Activated T-cell treated with anti-CD3 and anti-CD28 coated beads for 1 hour (primary cell): ENCODE data around the gene RRBP1.

ENCODE experiments used
- DNase-seq: peaks from one replicate; pipeline ENCODE4 v3.0.0-alpha.2; 2020; ENCODE audit warnings: low read depth

The RRBP1 gene

DNA sequence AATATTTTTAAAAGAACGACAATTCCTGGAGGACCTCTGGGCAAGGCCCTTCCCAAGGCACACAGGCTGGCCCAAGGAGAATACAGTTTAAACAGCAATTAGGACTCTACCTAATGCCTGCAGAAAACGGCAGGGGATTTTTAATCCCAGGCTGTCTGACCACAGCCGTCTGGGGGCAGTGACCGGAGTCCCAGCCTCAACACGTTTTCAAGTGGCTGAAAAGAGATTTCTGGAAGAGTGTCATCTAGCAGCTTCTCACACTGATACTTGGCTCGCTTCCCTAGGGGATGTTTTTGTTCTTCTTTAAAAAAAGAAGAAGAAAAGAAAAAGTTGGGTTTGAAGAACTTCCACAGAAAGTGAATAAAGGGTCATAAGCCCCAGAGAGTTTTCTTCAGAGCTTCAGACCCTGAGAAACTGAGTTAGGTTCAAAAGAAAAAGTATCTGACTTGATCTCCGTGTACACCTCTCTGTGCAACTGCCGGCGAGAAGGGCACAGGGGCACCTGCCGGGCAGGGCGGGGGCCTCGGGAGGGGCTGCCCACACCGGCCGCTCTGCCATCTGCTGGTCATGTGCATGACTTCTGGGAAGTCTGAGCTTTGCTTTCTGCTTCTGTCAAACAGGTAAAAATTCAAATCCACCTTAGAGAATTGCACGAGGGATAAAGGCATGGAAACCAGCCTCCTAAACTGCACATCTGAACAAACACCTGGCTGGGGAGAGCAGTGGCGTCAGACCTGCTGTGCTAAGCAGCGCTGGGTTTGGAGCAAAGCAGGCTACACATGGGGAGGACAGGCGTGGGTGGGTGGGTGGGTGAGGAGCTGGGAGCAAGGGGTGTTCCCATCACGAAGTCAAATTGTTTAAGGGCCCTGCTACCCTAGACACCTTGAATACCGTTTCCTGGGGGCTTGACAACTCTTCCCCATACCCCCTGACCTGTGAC is 33.0 kb downstream of the RRBP1 start:
- no peak for DNase-seq

- DNase-seq, result no peak
Observed at GRCh38 chr20:17648315-17648646, 33.8 kb downstream of the RRBP1 start.

- DNase-seq, result no peak
Observed at GRCh38 chr20:17647391-17648314, 34.4 kb downstream of the RRBP1 start.

GRCh38 chr20:17646961-17647301 is 35.1 kb downstream of the RRBP1 start:
- DNase-seq, result no peak

DNA sequence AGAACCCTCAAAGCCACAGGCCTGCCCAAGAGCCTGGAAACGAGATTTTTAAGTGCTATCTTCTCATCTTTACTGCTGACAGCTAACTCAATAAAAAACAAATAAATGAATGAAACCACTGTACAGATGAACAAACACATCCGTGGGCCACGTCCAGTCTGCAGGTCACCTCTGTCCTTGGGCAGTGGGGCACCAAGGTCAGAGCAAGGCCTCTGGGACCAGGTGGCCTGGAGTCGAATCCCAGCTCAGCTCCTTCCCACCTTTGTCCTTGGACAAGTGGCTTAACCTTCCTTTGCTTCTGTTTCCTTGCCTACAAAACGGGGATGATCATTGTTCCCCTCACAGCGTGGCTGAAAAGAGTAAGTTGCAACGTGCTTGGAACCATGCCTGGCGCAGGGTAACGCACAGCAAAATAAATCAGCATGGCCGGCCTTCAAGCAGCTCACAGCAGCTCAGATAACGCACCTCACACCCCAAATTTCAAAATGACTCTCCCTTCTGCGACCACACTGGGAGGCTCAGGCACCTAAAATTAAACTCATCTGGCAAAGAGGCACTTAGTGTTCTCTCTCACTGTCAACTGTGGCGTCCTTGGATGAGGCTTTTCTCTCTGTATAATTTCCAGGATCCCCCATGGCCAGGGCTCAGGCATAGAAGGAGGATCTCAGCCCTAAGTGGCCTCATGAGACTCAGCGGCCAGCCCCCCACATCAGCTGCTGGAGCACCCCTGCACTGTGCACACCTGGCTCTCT is 35.7 kb downstream of the RRBP1 start:
- DNase-seq, result no peak

DNA sequence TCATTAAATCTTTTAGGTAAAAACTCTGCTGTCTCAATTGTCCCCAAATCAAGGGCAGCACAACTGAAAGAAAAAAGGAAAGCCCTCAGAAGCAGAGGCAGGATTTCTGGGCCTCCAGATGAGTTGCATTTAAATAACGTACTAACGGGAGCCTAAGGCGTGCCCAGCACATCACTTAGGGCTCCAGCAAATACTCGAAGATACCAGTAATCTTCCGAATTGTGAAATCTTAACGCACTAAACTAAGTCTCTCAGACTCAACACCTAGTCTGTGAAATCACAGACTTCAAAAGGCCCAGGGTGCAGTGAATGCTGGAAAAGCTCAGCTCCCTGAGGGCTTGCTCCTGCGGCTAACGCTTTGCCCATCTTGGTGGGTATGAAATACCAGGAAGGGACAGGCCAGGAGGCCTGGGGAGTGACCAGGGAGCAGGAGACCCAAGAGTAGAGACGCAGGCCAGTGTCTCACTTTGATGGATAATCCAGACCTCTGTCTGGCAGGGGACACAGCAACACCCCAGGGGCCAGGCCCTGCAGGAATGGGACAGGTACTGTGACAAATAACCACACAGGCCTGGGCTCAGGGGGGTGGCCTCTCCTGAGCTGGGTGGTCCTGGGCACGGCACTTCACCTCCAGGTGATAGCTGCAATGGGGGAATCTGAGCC is 36.4 kb downstream of the RRBP1 start:
- DNase-seq, result no peak

DNA sequence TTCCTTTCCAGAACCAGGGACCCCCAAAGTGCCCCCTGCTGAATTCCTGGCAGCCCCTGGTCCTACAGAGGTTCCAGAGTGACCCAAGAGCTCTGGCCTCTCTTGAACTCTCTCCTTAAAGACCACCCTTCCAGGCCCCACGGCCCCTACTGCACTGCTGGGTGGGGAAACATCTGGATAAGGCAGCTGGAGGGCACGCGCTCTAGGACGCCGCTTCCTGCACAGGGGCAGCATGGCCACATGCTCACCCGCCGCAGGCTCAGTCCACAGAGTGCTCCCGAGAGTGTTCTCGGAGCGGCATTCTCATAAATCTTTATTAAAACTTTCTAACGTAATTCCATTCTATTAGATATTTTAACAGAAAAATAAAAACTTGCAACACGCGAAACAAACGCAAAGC is 37.0 kb downstream of the RRBP1 start:
- DNase-seq, result no peak

GRCh38 chr20:17644451-17644850 is 37.6 kb downstream of the RRBP1 start:
- no peak for DNase-seq

DNA sequence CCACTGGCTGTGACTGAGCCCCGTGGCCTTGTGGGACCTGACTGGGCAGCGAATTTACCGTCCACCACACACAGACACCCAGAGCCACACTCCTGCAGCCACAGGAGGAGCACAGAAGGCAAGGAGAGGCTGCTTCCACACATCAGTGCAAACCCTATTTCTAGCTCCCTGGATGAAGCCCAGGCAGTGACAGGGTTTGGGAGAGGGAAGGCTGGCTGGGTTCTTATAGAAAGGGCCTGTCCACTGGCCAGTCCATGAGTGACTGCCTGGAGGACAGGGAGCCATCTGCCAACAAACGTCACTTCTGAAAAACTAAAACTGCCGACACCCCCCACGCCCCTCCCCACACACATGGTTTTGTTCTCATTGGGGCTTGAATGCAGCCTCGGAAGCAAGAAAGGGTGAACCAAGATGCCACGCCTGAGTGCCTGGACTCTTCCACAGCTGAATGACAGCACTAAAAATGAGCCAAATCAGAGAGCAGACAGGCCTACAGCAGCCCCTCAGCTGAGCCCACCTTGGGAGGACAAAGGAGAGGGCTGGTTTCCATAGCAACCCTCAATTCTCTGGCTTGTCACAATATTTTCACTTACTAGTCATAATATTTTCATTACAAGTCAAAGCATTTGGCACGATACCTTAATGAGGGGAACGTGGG is 38.4 kb downstream of the RRBP1 start:
- no peak for DNase-seq

DNA sequence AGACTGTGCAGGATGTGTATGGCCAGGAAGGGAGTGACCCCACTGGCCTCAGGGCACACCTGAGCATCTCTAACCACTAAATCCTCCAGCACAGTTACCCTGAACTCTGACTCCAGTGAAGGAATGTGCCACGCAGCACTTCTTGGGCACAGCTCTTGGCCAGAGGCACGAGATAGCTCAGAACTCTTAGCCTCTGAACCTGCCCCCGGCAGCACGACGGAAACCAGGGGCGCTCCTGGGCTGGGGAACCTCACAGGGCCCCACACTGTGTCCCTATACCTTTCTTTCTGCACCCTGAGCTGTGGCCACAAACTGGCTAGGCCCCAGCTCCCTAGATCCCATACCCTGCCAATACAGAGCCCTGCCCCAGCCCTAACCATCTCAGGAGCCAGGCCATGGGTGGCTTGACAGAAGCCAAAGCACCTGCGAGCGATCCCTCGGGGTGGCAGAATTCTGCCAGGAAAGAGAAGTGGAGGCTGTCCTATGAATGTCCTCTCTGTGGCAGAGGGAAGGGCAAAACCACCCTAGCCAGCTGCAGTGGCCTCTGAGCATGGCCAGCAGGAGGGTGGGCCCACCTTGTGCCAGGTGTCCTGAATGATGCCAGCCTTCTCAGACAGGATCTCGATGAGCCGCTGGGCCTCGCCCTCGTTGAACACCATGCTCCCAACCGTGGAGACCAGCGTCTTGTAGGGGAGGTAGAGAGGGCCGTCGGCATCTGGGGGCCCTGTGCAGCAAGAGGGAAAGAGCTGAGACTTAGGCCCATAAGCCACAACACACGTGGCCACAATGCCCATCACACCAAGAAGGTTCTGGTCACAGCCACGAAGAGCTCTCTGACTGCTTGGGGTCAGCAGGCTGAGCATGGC is 39.4 kb downstream of the RRBP1 start:
- DNase-seq, result no peak

GRCh38 chr20:17641993-17642392 is 40.0 kb downstream of the RRBP1 start:
- no peak for DNase-seq

GRCh38 chr20:17641520-17641964 is 40.5 kb downstream of the RRBP1 start:
- DNase-seq, result no peak

GRCh38 chr20:17640875-17641378 is 41.1 kb downstream of the RRBP1 start:
- DNase-seq, result no peak

GRCh38 chr20:17640146-17640874 is 41.7 kb downstream of the RRBP1 start:
- no peak for DNase-seq

GRCh38 chr20:17638835-17639407 is 43.1 kb downstream of the RRBP1 start:
- no peak for DNase-seq

GRCh38 chr20:17637985-17638640 is 43.9 kb downstream of the RRBP1 start:
- no peak for DNase-seq

GRCh38 chr20:17637413-17637780 is 44.6 kb downstream of the RRBP1 start:
- DNase-seq, result no peak
